Peyer's patch (tissue), 4 donors: ENCODE measurements around the gene MAP2K5. TPM values are rescaled to one million over a fixed set of nuclear protein-coding genes. Genes with fewer than 3 reads are reported as not detected.

ENCODE experiments used
- DNase-seq, 3 donors: peaks; one replicate each; pipeline ENCODE4 v3.0.0-alpha.2; 2017 to 2019
- H3K27ac ChIP-seq, 4 donors: fragments of 200-600 bp; sonication (generic); one replicate each; pipeline ENCODE4 v1.5.1; 2016 to 2019
- H3K27me3 ChIP-seq, 2 donors: fragments of 200-600 bp; sonication (generic); one replicate each; pipeline ENCODE4 v1.5.1; 2019
- H3K36me3 ChIP-seq, 3 donors: fragments of 200-600 bp; sonication (generic); one replicate each; pipeline ENCODE4 v1.5.1; 2016 to 2019
- H3K4me1 ChIP-seq, 4 donors: fragments of 200-600 bp; sonication (generic); one replicate each; pipeline ENCODE4 v1.5.1; 2016 to 2019
- H3K4me3 ChIP-seq, 4 donors: fragments of 200-600 bp; sonication (generic); 1 replicate in 3 of 4; 2 replicates in 1 of 4; pipeline ENCODE4 v1.5.1; 2016 to 2019; ENCODE audit warnings: mild to moderate bottlenecking in 1 of 4
- H3K9me3 ChIP-seq, 4 donors: fragments of 200-600 bp; sonication (generic); one replicate each; pipeline ENCODE4 v1.5.1; 2016 to 2019; ENCODE audit warnings: mild to moderate bottlenecking in 1 of 4
- POLR2A ChIP-seq, 2 donors: fragments of 450-650 bp; IDR thresholded peaks; one replicate each; pipeline ENCODE4 v1.5.1; 2017; ENCODE audit warnings: antibody characterized with exemption in 2 of 2, mild to moderate bottlenecking in 2 of 2, moderate library complexity in 2 of 2
- total RNA-seq, 4 donors: library from RNA; depleted of rRNA; stranded (reverse); fragments of >200 nt; gene quantifications; one replicate each; pipeline ENCODE4 v1.1.0, GENCODE V29; 2016
- TF ChIP-seq, protein P1 (sequence below), 6 experiments: fragments of 450-650 bp in 4 of 6; fragments of 200-600 bp in 2 of 6; sonication (generic) in 1 of 6; IDR thresholded peaks; one replicate each; pipeline ENCODE4 v1.5.1; 2017 to 2019; ENCODE audit warnings: antibody characterized with exemption in 6 of 6, mild to moderate bottlenecking in 3 of 6, moderate library complexity in 1 of 6

MAP2K5 gene
- total RNA-seq, 4 donors from 2014 or later: 14.0 to 50.3 (median 21.2) TPM

DNA sequence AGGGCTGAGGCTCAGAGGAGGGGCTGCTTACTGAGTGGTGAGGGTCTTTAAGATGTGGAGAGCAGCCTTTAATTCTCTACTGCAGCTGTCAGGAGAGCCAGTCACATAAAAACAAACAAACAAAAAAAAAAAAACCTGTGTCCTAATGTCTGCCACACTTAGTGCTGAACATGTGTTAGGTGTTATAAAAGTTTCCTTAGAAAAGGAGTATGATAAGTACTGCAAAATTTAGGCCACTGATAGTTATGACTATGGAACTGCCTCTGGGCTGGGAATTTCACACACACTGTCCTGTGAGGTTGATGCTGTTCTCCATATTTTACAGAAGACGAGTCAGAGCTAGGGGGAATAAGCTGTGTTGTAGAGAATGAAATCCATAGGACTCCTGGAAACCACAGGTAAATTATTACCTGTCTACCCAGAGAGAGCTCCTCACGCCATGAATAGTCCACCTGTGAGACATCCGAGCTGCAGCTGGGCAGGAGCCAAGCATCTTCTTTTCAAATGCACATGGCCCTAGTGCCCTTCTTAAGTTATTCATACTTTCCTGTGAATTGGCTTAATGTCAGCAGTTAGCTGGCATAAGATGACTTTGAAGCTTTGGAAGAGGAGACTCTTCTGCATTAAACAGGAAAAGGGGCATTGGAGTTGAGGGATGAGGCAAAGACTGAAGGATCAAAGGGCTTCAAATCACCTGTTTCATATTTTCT is 248.3 kb downstream of the MAP2K5 start:
- H3K27ac ChIP-seq: no peak overlapping the region
- DNase-seq: no peak
- H3K4me3 ChIP-seq: no peak overlapping the region
- H3K9me3 ChIP-seq: peaks cover 0 to 3% (median 0%) of the 10 kb centered on the region in 4 donors
- no peaks in the 10 kb centered on the region for H3K36me3 ChIP-seq
- no peaks in the 10 kb centered on the region for H3K27me3 ChIP-seq
- TF ChIP-seq, protein P1, sequence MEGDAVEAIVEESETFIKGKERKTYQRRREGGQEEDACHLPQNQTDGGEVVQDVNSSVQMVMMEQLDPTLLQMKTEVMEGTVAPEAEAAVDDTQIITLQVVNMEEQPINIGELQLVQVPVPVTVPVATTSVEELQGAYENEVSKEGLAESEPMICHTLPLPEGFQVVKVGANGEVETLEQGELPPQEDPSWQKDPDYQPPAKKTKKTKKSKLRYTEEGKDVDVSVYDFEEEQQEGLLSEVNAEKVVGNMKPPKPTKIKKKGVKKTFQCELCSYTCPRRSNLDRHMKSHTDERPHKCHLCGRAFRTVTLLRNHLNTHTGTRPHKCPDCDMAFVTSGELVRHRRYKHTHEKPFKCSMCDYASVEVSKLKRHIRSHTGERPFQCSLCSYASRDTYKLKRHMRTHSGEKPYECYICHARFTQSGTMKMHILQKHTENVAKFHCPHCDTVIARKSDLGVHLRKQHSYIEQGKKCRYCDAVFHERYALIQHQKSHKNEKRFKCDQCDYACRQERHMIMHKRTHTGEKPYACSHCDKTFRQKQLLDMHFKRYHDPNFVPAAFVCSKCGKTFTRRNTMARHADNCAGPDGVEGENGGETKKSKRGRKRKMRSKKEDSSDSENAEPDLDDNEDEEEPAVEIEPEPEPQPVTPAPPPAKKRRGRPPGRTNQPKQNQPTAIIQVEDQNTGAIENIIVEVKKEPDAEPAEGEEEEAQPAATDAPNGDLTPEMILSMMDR (IDR thresholded peaks at IDR 0.05): no peak
- TF ChIP-seq POLR2A (IDR thresholded peaks at IDR 0.05): no peak
- no peaks in the 10 kb centered on the region for H3K4me1 ChIP-seq

DNA sequence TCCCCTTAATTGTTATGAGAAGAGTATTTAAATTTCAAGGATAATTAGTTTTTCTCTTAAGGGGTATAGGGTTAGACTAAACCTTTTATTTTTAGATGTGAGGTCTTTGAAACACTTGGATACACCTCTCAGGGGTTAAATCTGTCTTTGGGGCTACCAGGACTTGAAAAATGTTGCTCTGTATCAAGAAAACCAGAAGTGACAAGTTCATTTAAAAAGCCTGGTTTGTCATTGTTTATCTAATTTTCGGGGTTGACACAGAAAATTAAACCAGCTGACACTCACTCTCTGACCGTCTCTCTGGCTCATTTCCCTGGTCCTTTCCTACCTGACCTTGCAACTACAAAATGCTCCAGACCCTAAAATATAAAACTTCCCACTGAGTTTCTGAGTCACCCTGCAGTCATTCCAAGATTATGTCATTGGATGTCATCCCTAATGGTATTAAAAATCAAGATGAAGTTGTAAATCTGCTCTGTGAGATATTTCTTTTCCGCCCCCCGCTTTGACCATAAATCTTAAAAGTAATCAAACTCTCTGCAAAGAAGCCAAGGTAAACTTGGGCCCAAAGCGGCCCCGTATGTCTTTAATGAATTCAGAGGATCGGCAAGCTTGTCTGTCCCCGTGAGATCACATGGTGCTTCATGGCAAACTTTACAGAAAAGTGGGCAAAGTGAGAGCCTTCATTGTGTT is 249.9 kb downstream of the MAP2K5 start:
- no peaks in the 10 kb centered on the region for H3K36me3 ChIP-seq
- TF ChIP-seq, protein P1 (IDR thresholded peaks at IDR 0.05): no peak
- no peak for TF ChIP-seq POLR2A (IDR thresholded peaks at IDR 0.05)

DNA sequence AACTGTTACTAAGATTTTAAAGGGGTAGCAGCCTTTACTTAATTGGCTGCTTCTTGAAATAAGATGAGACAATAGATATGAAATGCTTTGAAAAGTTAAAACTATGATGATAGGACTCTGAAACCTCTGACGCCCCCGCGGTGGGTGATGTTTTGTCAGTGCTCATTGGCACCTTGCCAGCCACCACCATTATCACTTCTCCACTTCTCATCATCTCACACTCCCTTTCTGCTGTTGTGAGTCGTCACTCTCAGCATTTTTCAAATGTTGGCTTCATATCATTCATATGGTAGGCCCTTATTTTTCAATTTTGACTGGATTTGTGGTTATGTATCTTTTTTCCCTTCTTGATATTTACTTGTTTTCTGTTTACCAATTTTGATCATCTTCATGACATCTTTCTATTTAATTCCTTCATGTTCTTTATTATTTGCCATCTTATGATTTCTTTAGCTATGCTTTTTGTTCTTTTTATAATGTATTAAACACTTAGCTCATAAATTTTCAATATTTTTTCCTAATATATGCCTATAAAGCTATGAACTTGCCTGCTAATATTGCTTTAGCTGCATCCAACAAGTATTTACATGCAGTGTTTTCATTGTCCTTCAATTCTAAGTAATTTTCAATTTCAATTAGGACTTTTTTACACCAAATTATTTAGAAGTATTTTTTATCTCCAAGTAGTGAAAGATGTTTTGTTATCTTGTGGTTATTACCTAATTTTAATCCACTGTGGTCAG is 252.5 kb downstream of the MAP2K5 start:
- DNase-seq: no peak
- TF ChIP-seq, protein P1 (IDR thresholded peaks at IDR 0.05): no peak
- TF ChIP-seq POLR2A (IDR thresholded peaks at IDR 0.05): no peak
- no peaks in the 10 kb centered on the region for H3K4me1 ChIP-seq
- H3K9me3 ChIP-seq: peaks cover 0 to 3% (median 0%) of the 10 kb centered on the region in 4 donors
- no peaks in the 10 kb centered on the region for H3K36me3 ChIP-seq
- no peaks in the 10 kb centered on the region for H3K27me3 ChIP-seq
- no peak overlapping the region for H3K27ac ChIP-seq
- no peak overlapping the region for H3K4me3 ChIP-seq

More for the DNA sequence above, 249.9 kb downstream of the MAP2K5 start:
- DNase-seq: no peak
- H3K9me3 ChIP-seq: peaks cover 0 to 3% (median 0%) of the 10 kb centered on the region in 4 donors
- no peak overlapping the region for H3K4me3 ChIP-seq
- H3K4me1 ChIP-seq: no peaks in the 10 kb centered on the region
- H3K27ac ChIP-seq: no peak overlapping the region
- no peaks in the 10 kb centered on the region for H3K27me3 ChIP-seq

DNA sequence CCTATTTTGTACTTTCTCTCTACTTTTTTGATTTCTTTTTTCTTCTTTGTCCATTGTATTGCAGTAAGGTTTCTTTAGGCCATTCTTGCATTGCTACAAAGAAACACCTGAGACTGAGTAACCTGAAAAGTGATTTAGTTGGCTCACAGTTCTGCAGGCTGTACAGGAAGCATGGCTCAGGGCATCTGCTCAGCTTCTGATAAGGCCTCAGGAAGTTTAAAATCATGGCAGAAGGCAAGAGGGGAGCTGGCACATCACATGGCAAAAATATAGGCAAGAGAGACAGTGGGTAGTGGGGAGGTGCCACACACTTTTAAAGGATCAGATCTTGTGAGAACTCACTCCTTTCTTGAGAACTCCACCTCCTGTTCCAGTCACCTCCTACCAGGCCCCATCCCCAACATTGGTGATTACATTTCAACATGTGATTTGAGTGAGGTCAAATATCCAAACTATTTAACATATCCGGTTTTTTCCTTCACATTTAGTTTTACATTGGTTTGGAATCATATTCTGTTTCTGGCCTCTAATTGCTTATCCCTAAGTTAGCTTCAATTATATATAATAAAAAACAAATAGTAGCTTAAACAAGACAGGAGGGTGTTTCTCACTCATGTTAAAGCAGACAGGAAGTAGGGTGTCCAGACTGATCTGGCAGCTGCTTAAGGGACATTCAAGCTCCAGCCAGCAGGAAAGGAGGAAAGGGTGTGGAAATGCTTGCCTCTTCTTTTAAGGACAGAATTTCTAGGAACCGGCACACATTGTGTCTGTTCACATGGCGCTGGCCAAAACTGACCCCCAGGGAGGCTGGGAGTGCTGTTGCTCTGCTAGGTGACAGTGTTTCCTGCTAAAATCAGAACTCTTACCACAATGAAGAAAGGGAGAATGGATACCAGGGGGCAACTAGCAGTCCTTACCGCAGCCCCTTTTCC is 254.0 kb downstream of the MAP2K5 start:
- no peak for DNase-seq
- H3K9me3 ChIP-seq: peaks cover 0 to 3% (median 0%) of the 10 kb centered on the region in 4 donors
- H3K4me1 ChIP-seq: no peaks in the 10 kb centered on the region
- no peaks in the 10 kb centered on the region for H3K36me3 ChIP-seq
- no peak overlapping the region for H3K4me3 ChIP-seq
- H3K27me3 ChIP-seq: no peaks in the 10 kb centered on the region
- no peak overlapping the region for H3K27ac ChIP-seq
- no peak for TF ChIP-seq POLR2A (IDR thresholded peaks at IDR 0.05)
- TF ChIP-seq, protein P1 (IDR thresholded peaks at IDR 0.05): no peak

DNA sequence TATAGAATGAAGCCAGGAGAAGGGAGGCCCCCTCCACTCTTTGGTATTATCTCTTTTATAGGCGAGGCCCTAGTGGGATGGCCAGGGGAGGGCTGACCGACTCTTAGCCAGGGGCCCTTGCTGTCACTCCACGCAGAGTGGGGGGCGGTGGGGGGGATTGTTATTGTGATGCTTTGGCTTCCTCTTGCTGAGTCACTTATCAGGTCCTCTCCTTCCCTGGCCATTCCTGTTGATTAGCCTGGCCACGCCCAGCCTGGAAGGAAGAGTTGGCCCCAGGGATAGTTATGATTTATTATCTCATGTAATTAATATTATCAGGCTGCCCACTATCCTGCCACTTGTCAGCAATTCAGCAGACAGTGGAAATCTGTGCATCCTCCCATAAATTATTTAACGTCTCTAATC is 257.3 kb downstream of the MAP2K5 start:
- no peak for DNase-seq
- Histone ChIP-seq H3K36me3 (no peaks in the 10 kb centered on the region), H3K4me3 (no peak overlapping the region), H3K9me3 (peaks cover 0 to 3% (median 0%) of the 10 kb centered on the region in 4 donors), H3K4me1 (no peaks in the 10 kb centered on the region), H3K27ac (no peak overlapping the region), H3K27me3 (no peaks in the 10 kb centered on the region)
- TF ChIP-seq, protein P1 (IDR thresholded peaks at IDR 0.05): no peak
- no peak for TF ChIP-seq POLR2A (IDR thresholded peaks at IDR 0.05)
